GM12878 (cell line): ENCODE data around the gene RDH16. TPM values are rescaled to one million over a fixed set of nuclear protein-coding genes. Genes with fewer than 3 reads are reported as not detected.

Experiments
- ATAC-seq: fragments of 200-7000 bp; cut with Tn5 transposase; 3 replicates; pipeline ENCODE4 v1.9.1; 2020; ENCODE audit warnings: mild to moderate bottlenecking, moderate library complexity
- BruUV-seq: library from RNA; stranded (reverse); fragments of 400-500 nt; replicated peaks from 2 replicates; lab custom pipeline; 2021; lab: Mats Ljungman, UMichigan
- CTCF ChIA-PET: fragments of 300-600 bp; sonication (Branson Sonifier 250); formaldehyde crosslinking; extraction: SDS; loops from one replicate; lab custom pipeline; 2021; ENCODE audit warnings: inconsistent platforms; lab: Yijun Ruan, JAX
- POLR2A ChIA-PET: fragments of 350-600 bp; formaldehyde crosslinking; extraction: SDS; loops from one replicate; lab custom pipeline; 2021; ENCODE audit warnings: inconsistent platforms; lab: Charles Lee
- RAD21 ChIA-PET: fragments of 300-600 bp; sonication (Branson Sonifier 250); formaldehyde crosslinking; loops from one replicate; lab custom pipeline; 2023; ENCODE audit warnings: antibody characterized with exemption; ENCODE audit not compliant: unreplicated experiment; lab: Charles Lee
- SMC1A ChIA-PET: fragments of 300-600 bp; sonication (Branson Sonifier 250); formaldehyde crosslinking; loops from one replicate; lab custom pipeline; 2023; ENCODE audit not compliant: unreplicated experiment, uncharacterized antibody; lab: Charles Lee
- DNase-seq: peaks from one replicate; pipeline ENCODE4 v3.0.0-alpha.2; 2011; ENCODE audit warnings: low read depth, low spot score
- FAIRE-seq: peaks from 3 replicates; lab custom pipeline; 2011; peaks lifted over from hg19 to GRCh38; lab: Jason Lieb, UNC
- H2AFZ ChIP-seq: 2 replicates; pipeline ENCODE4 v1.6.0; 2011; ENCODE audit warnings: low read depth, low read length, control low read depth; ENCODE audit not compliant: control insufficient read depth
- H3K27ac ChIP-seq: 2 replicates; pipeline ENCODE4 v1.5.1; 2011; ENCODE audit warnings: control low read depth; ENCODE audit not compliant: control insufficient read depth, insufficient read depth
- H3K27me3 ChIP-seq, 2 experiments: replicated peaks in 1 of 2; 2 replicates each; pipeline versions ENCODE4 v1.6.0 to v1.6.1; 2011; ENCODE audit warnings: low read length in 1 of 2; ENCODE audit not compliant: control insufficient read depth in 2 of 2, insufficient read depth in 2 of 2
- H3K36me3 ChIP-seq, 2 experiments: 2 replicates each; pipeline ENCODE4 v1.5.1; 2011; ENCODE audit warnings: low read length in 1 of 2; ENCODE audit not compliant: control insufficient read depth in 2 of 2, insufficient read depth in 2 of 2
- H3K4me1 ChIP-seq: 2 replicates; pipeline ENCODE4 v1.6.1; 2011; ENCODE audit warnings: mild to moderate bottlenecking, low read length, moderate library complexity, mixed read lengths; ENCODE audit not compliant: control insufficient read depth, insufficient read depth
- H3K4me2 ChIP-seq: 2 replicates; pipeline ENCODE4 v1.6.0; 2011; ENCODE audit warnings: control low read depth; ENCODE audit not compliant: control insufficient read depth, insufficient read depth
- H3K4me3 ChIP-seq: fragments of 200-600 bp; sonication (generic); 2 replicates; pipeline ENCODE4 v1.5.1; 2016
- H3K79me2 ChIP-seq: 2 replicates; pipeline ENCODE4 v1.6.0; 2011; ENCODE audit warnings: low read length; ENCODE audit not compliant: control insufficient read depth, insufficient read depth
- H3K9ac ChIP-seq: 2 replicates; pipeline ENCODE4 v1.8.0; 2011; ENCODE audit warnings: low read length, control low read depth, mixed read lengths; ENCODE audit not compliant: control insufficient read depth, insufficient read depth
- H3K9me3 ChIP-seq: replicated peaks from 3 replicates; pipeline ENCODE4 v1.5.1; 2011; ENCODE audit warnings: mild to moderate bottlenecking, low read length; ENCODE audit not compliant: control insufficient read depth, insufficient read depth
- H4K20me1 ChIP-seq: 2 replicates; pipeline ENCODE4 v1.6.0; 2011; ENCODE audit not compliant: control insufficient read depth, insufficient read depth
- ESRRA ChIP-seq: IDR thresholded peaks from 2 replicates; pipeline ENCODE4 v1.6.1; 2012; ENCODE audit warnings: mild to moderate bottlenecking, low read length, improper control_type of control experiment
- HCFC1 ChIP-seq: fragments of 150-350 bp; IDR thresholded peaks from 2 replicates; pipeline ENCODE4 v1.6.1; 2014; ENCODE audit warnings: low read length
- SREBF2 ChIP-seq: IDR thresholded peaks from 2 replicates; pipeline ENCODE4 v1.6.1; 2012; ENCODE audit warnings: mild to moderate bottlenecking, low read length
- ZNF207 ChIP-seq: fragments of 450-650 bp; IDR thresholded peaks from 2 replicates; pipeline ENCODE4 v1.6.1; 2014; ENCODE audit warnings: antibody characterized with exemption, mild to moderate bottlenecking, borderline replicate concordance
- ZNF384 ChIP-seq: IDR thresholded peaks from 2 replicates; pipeline ENCODE4 v1.6.1; 2012; ENCODE audit warnings: low read depth, mild to moderate bottlenecking, low read length, improper control_type of control experiment, borderline replicate concordance
- WGBS: methylation state at CpG from one replicate; pipeline ENCODE4 v1.1.6; 2016; ENCODE audit warnings: low lambda C conversion rate; ENCODE audit not compliant: insufficient replicate concordance, insufficient coverage; ENCODE audit errors: missing lambda C conversion rate; 5-methylcytosine and 5-hydroxymethylcytosine counted together
- in situ Hi-C: fragments of 300-500 bp; cut with MboI; formaldehyde crosslinking; loops from 9 replicates; pipeline ENCODE4 v1.14.3; 2018; ENCODE audit warnings: mixed read lengths
- intact Hi-C: fragments of 100-400 bp; cut with micrococcal nuclease; formaldehyde crosslinking; loops from one replicate; pipeline ENCODE4 v1.14.2; 2022; ENCODE audit not compliant: unreplicated experiment
- polyA plus RNA-seq, 11 experiments: library from polyadenylated mRNA; depleted of rRNA in 4 of 11; unstranded in 6 of 11; stranded (reverse) in 5 of 11; fragments of >200 nt; fragmentation: Nextera tagmentation in 4 of 11; fragmentation: Illumina TruSeq in 1 of 11; extraction: Ambion mirVana in 4 of 11; extraction: Trizol in 1 of 11; gene quantifications; 1 replicate in 1 of 11; 2 replicates in 10 of 11; pipeline versions ENCODE4 v1.2.1 to v1.2.3, GENCODE V29; 2011 to 2016; ENCODE audit warnings: inconsistent platforms in 2 of 11, missing spikeins in 2 of 11, low read depth in 1 of 11
- total RNA-seq, 4 experiments: library from RNA; depleted of rRNA in 3 of 4; stranded (reverse); fragments of >200 nt in 3 of 4; fragmentation: Illumina TruSeq in 1 of 4; extraction: Trizol in 1 of 4; gene quantifications; 2 replicates each; pipeline versions ENCODE4 v1.2.1 to v1.2.3, GENCODE V29; 2013 to 2021
- TF ChIP-seq, protein P1 (sequence below): fragments of 450-650 bp; IDR thresholded peaks from 2 replicates; pipeline ENCODE4 v1.6.1; 2016; ENCODE audit warnings: mild to moderate bottlenecking

The RDH16 gene
- total and polyA plus RNA-seq, 10 of the 15 experiments (the other 5 are each of a cell fraction or from before 2014, with no cell fraction given): 0.04 to 0.31 (median 0.06) TPM

DNA sequence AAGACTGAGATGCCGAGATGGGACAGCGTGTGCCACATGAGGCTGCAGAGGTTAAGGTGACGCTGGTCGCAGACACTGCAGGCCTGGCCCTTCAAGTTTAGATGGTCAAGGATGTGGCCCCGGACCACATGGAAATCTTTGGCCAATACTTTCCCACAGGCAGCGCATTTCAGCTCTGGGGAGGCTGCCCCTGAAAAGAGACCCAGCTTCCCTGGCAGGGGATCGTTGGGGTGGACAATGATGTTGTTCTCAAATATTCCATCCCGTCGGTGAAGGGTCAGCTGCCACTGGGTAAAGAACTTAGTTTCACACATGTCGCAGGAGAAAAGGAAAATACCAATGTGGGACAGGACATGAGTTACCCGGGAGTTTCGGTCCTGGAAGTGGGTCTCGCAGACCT is 46.0 kb upstream of the RDH16 start:
- no peak overlapping the region for H3K27ac ChIP-seq
- peaks cover 6% of the 10 kb centered on the region for H3K79me2 ChIP-seq
- no peak for TF ChIP-seq ZNF384
- no peak for TF ChIP-seq HCFC1
- TF ChIP-seq, protein P1, sequence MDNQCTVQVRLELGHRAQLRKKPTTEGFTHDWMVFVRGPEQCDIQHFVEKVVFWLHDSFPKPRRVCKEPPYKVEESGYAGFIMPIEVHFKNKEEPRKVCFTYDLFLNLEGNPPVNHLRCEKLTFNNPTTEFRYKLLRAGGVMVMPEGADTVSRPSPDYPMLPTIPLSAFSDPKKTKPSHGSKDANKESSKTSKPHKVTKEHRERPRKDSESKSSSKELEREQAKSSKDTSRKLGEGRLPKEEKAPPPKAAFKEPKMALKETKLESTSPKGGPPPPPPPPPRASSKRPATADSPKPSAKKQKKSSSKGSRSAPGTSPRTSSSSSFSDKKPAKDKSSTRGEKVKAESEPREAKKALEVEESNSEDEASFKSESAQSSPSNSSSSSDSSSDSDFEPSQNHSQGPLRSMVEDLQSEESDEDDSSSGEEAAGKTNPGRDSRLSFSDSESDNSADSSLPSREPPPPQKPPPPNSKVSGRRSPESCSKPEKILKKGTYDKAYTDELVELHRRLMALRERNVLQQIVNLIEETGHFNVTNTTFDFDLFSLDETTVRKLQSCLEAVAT: no peak
- TF ChIP-seq ZNF207: no peak
- no peak for TF ChIP-seq SREBF2
- no peak for TF ChIP-seq ESRRA
- ATAC-seq: no peak
- peaks cover 32% of the 10 kb centered on the region for H3K4me1 ChIP-seq
- ChIA-PET POLR2A (interaction anchor here (0.6 to 0.8 kb wide), 2 partner anchors 280 to 557 kb away, joined by 3 to 4 read pairs; no protein-coding TSS in a partner anchor), SMC1A (interaction anchor here (0.9 to 12.3 kb wide), 6 partner anchors 12 to 319 kb away, joined by 3 to 125 read pairs (median 22); partner anchors contain the start of genes HSD17B6 and STAT6), RAD21 (interaction anchor here (1.6 to 5.8 kb wide), 3 partner anchors 62 to 163 kb away, joined by 4 to 44 read pairs (median 7); partner anchors contain the start of gene STAT6), CTCF (interaction anchor here (1.0 to 12.1 kb wide), 10 partner anchors 9 to 280 kb away, joined by 3 to 177 read pairs (median 68); partner anchors contain the start of genes HSD17B6, PRIM1 and STAT6)
- no peaks in the 10 kb centered on the region for H3K27me3 ChIP-seq
- no peak for DNase-seq
- intact Hi-C loops (no loop called here), in situ Hi-C loops (loop anchor here (5.0 kb wide), 2 partner anchors 109 to 246 kb away; partner anchors contain the start of gene STAT6)
- H3K36me3 ChIP-seq: peaks cover 1 to 6% of the 10 kb centered on the region in 2 experiments; a peak in 2 of 4 replicates
- no peak for FAIRE-seq
- no peak overlapping the region for H3K4me3 ChIP-seq
- WGBS: 90% methylated on average over 13 of the region's 13 CpGs
- BruUV-seq: no TSS peak
- H2AFZ ChIP-seq: no peak overlapping the region
- H4K20me1 ChIP-seq: no peaks in the 10 kb centered on the region
- no peak overlapping the region for H3K9ac ChIP-seq
- no peaks in the 10 kb centered on the region for H3K9me3 ChIP-seq
- no peak overlapping the region for H3K4me2 ChIP-seq
